HEK293 (cell line): ENCODE results near the gene IL10RA.

Source experiments
- CTCF ChIA-PET: fragments of 350-600 bp; formaldehyde crosslinking; extraction: SDS; loops from one replicate; lab custom pipeline; 2021; ENCODE audit warnings: antibody characterized with exemption; lab: Yijun Ruan, JAX
- POLR2A ChIA-PET: fragments of 300-600 bp; formaldehyde crosslinking; extraction: SDS; loops from one replicate; lab custom pipeline; 2020; ENCODE audit warnings: antibody characterized with exemption, inconsistent platforms; lab: Yijun Ruan, JAX
- H3K27ac ChIP-seq: fragments of 200-500 bp; sonication (Bioruptor generic); 2 replicates; pipeline ENCODE4 v1.5.1; 2014; ENCODE audit warnings: low read depth, low read length, control low read depth, inconsistent platforms; ENCODE audit errors: extremely low read depth
- H3K36me3 ChIP-seq, 2 experiments: fragments of 200-500 bp in 1 of 2; sonication (Bioruptor generic) in 1 of 2; 1 replicate in 1 of 2; 2 replicates in 1 of 2; pipeline ENCODE4 v1.5.1; 2014 to 2017; ENCODE audit warnings: inconsistent platforms in 2 of 2, low read length in 2 of 2; ENCODE audit not compliant: control insufficient read depth in 2 of 2, insufficient read depth in 1 of 2
- H3K4me1 ChIP-seq: fragments of 200-500 bp; sonication (Bioruptor generic); 2 replicates; pipeline ENCODE4 v1.5.1; 2014; ENCODE audit warnings: mild to moderate bottlenecking, low read length, inconsistent platforms; ENCODE audit not compliant: control insufficient read depth, insufficient read depth
- H3K4me3 ChIP-seq: 2 replicates; pipeline ENCODE4 v1.5.1; 2011; ENCODE audit warnings: low read depth, mild to moderate bottlenecking, control low read depth, low read length, moderate library complexity
- H3K9me3 ChIP-seq: fragments of 200-500 bp; sonication (Bioruptor generic); 2 replicates; pipeline ENCODE4 v1.5.1; 2014; ENCODE audit warnings: low read depth, low read length, inconsistent platforms; ENCODE audit not compliant: control insufficient read depth, insufficient read depth
- GLIS1 ChIP-seq: fragments of 450-650 bp; formaldehyde crosslinking; IDR thresholded peaks from 2 replicates; pipeline ENCODE4 v1.5.1; 2016; ENCODE audit warnings: missing biosample characterization, missing genetic modification characterization
- GLIS2 ChIP-seq: fragments of 450-650 bp; formaldehyde crosslinking; IDR thresholded peaks from 2 replicates; pipeline ENCODE4 v1.5.1; 2016; ENCODE audit warnings: missing biosample characterization, missing genetic modification characterization
- MYNN ChIP-seq: fragments of 450-650 bp; formaldehyde crosslinking; IDR thresholded peaks from 2 replicates; pipeline ENCODE4 v1.5.1; 2016; ENCODE audit warnings: missing biosample characterization, missing genetic modification characterization, borderline replicate concordance
- PRDM1 ChIP-seq: fragments of 450-650 bp; formaldehyde crosslinking; IDR thresholded peaks from 2 replicates; pipeline ENCODE4; 2016; ENCODE audit warnings: missing biosample characterization, missing genetic modification characterization
- REPIN1 ChIP-seq: fragments of 450-650 bp; formaldehyde crosslinking; IDR thresholded peaks from 2 replicates; pipeline ENCODE4 v1.5.1; 2017; ENCODE audit warnings: missing biosample characterization, missing genetic modification characterization, low read depth
- SALL2 ChIP-seq: fragments of 450-650 bp; formaldehyde crosslinking; IDR thresholded peaks from 2 replicates; pipeline ENCODE4 v1.5.0; 2017; ENCODE audit warnings: missing biosample characterization, mild to moderate bottlenecking, missing genetic modification characterization, borderline replicate concordance
- SP3 ChIP-seq: fragments of 450-650 bp; formaldehyde crosslinking; IDR thresholded peaks from 2 replicates; pipeline ENCODE4 v1.5.1; 2016; ENCODE audit warnings: missing biosample characterization, missing genetic modification characterization
- ZBTB11 ChIP-seq: fragments of 450-650 bp; formaldehyde crosslinking; conservative IDR thresholded peaks from 2 replicates; pipeline ENCODE4 v1.5.1; 2016; ENCODE audit warnings: low read depth, missing biosample characterization, missing genetic modification characterization
- ZBTB17 ChIP-seq: fragments of 450-650 bp; formaldehyde crosslinking; IDR thresholded peaks from 2 replicates; pipeline ENCODE4 v1.5.1; 2016; ENCODE audit warnings: missing biosample characterization, missing genetic modification characterization
- ZEB2 ChIP-seq: fragments of 450-650 bp; formaldehyde crosslinking; IDR thresholded peaks from 2 replicates; pipeline ENCODE4 v1.5.1; 2016; ENCODE audit warnings: missing biosample characterization, missing genetic modification characterization
- ZFP69B ChIP-seq: fragments of 450-650 bp; formaldehyde crosslinking; IDR thresholded peaks from 2 replicates; pipeline ENCODE4 v1.5.1; 2016; ENCODE audit warnings: missing biosample characterization, missing genetic modification characterization
- ZIC2 ChIP-seq: fragments of 450-650 bp; formaldehyde crosslinking; IDR thresholded peaks from 2 replicates; pipeline ENCODE4 v1.5.1; 2016; ENCODE audit warnings: missing biosample characterization, missing genetic modification characterization
- ZNF148 ChIP-seq: fragments of 450-650 bp; formaldehyde crosslinking; IDR thresholded peaks from 2 replicates; pipeline ENCODE4 v1.5.0; 2017; ENCODE audit warnings: missing biosample characterization, missing genetic modification characterization, borderline replicate concordance
- ZNF214 ChIP-seq: fragments of 450-650 bp; formaldehyde crosslinking; IDR thresholded peaks from 2 replicates; pipeline ENCODE4 v1.5.1; 2017; ENCODE audit warnings: missing biosample characterization, mild to moderate bottlenecking, missing genetic modification characterization, borderline replicate concordance
- ZNF26 ChIP-seq: fragments of 450-650 bp; formaldehyde crosslinking; IDR thresholded peaks from 2 replicates; pipeline ENCODE4 v1.5.1; 2016; ENCODE audit warnings: missing biosample characterization, missing genetic modification characterization
- ZNF350 ChIP-seq: fragments of 450-650 bp; formaldehyde crosslinking; IDR thresholded peaks from 2 replicates; pipeline ENCODE4 v1.5.0; 2017; ENCODE audit warnings: missing biosample characterization, mild to moderate bottlenecking, missing genetic modification characterization
- ZNF394 ChIP-seq: fragments of 450-650 bp; formaldehyde crosslinking; IDR thresholded peaks from 2 replicates; pipeline ENCODE4 v1.5.1; 2016; ENCODE audit warnings: missing biosample characterization, missing genetic modification characterization, mild to moderate bottlenecking, moderate library complexity, borderline replicate concordance
- ZNF776 ChIP-seq: fragments of 450-650 bp; formaldehyde crosslinking; IDR thresholded peaks from 2 replicates; pipeline ENCODE4 v1.5.0; 2017; ENCODE audit warnings: missing biosample characterization, missing genetic modification characterization, borderline replicate concordance
- ZNF785 ChIP-seq: fragments of 450-650 bp; formaldehyde crosslinking; IDR thresholded peaks from 2 replicates; pipeline ENCODE4 v1.5.1; 2016; ENCODE audit warnings: missing biosample characterization, missing genetic modification characterization
- ZSCAN30 ChIP-seq: fragments of 450-650 bp; IDR thresholded peaks from 2 replicates; pipeline ENCODE4 v1.5.1; 2018; ENCODE audit warnings: missing biosample characterization, mild to moderate bottlenecking, missing genetic modification characterization, moderate library complexity
- TF ChIP-seq, protein P1 (sequence below): fragments of 450-650 bp; formaldehyde crosslinking; IDR thresholded peaks from 2 replicates; pipeline ENCODE4 v1.5.1; 2016; ENCODE audit warnings: missing biosample characterization, missing genetic modification characterization
- TF ChIP-seq, protein P2 (sequence below): fragments of 450-650 bp; formaldehyde crosslinking; IDR thresholded peaks from 2 replicates; pipeline ENCODE4 v1.5.1; 2016; ENCODE audit warnings: missing biosample characterization, missing genetic modification characterization
- TF ChIP-seq, protein P3 (sequence below): sonication (generic); formaldehyde crosslinking; IDR thresholded peaks from 2 replicates; pipeline ENCODE4 v1.8.1; 2022; ENCODE audit warnings: mild to moderate bottlenecking, moderate library complexity, missing genetic modification reagents

IL10RA gene

GRCh38 chr11:118027694-118028093 is 41.5 kb downstream of the IL10RA start:
- H3K4me1 ChIP-seq = no peaks in the 10 kb centered on the region
- no peaks in the 10 kb centered on the region for H3K36me3 ChIP-seq
- no peak overlapping the region for H3K27ac ChIP-seq
- TF ChIP-seq PRDM1 (tag by site-specific recombination) = no peak
- no peak for TF ChIP-seq ZNF148
- no peak for TF ChIP-seq ZNF394 (tag by site-specific recombination)
- TF ChIP-seq, protein P1, sequence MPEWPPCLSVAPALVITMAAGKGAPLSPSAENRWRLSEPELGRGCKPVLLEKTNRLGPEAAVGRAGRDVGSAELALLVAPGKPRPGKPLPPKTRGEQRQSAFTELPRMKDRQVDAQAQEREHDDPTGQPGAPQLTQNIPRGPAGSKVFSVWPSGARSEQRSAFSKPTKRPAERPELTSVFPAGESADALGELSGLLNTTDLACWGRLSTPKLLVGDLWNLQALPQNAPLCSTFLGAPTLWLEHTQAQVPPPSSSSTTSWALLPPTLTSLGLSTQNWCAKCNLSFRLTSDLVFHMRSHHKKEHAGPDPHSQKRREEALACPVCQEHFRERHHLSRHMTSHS (tag by site-specific recombination) = no peak
- POLR2A ChIA-PET = no interaction called here
- CTCF ChIA-PET = no interaction called here
- H3K9me3 ChIP-seq = no peaks in the 10 kb centered on the region
- H3K4me3 ChIP-seq = no peak overlapping the region

DNA sequence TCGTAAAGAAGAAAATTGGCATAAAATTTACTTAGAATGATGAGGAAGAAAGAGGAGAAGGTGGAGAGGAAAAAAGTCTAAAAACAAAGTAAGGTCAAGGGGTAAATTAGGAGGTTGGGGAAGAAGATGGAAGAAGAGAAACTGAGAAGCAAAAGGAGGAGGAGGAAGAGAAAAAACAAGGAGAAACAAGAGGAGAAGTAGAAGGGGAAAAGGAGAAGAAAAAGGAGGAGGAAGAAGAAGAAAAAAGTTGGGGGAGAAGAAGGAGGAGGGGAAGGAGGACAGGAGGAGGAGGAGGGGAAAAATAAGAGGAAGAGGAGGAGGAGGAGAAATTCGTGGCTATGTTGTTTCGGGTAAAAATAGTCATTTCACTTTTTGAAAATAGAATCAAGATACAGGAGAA is 42.4 kb downstream of the IL10RA start:
- Histone ChIP-seq H3K4me1 (no peaks in the 10 kb centered on the region), H3K9me3 (no peaks in the 10 kb centered on the region), H3K36me3 (no peaks in the 10 kb centered on the region), H3K27ac (no peak overlapping the region), H3K4me3 (no peak overlapping the region)
- ChIA-PET CTCF (interaction anchor here (1.3 kb wide), 1 partner anchor 25 kb away, joined by 5 read pairs; no protein-coding TSS in a partner anchor), POLR2A (no interaction called here)
- TF ChIP-seq ZNF26 (tag by site-specific recombination) = no peak
- TF ChIP-seq ZBTB17 (tag by site-specific recombination) = no peak
- TF ChIP-seq ZFP69B (tag by site-specific recombination) = no peak
- TF ChIP-seq SP3 (tag by site-specific recombination) = no peak
- no peak for TF ChIP-seq ZNF776
- TF ChIP-seq ZNF785 (tag by site-specific recombination) = no peak
- TF ChIP-seq, protein P1 (tag by site-specific recombination) = no peak
- TF ChIP-seq ZNF214 = no peak
- no peak for TF ChIP-seq GLIS2 (tag by site-specific recombination)
- no peak for TF ChIP-seq GLIS1 (tag by site-specific recombination)
- TF ChIP-seq ZSCAN30 (tag by site-specific recombination) = no peak
- TF ChIP-seq REPIN1 (tag by site-specific recombination) = no peak
- TF ChIP-seq SALL2 (tag by site-specific recombination) = no peak
- no peak for TF ChIP-seq ZIC2 (tag by site-specific recombination)
- TF ChIP-seq ZEB2 = no peak
- TF ChIP-seq MYNN (tag by site-specific recombination) = no peak
- TF ChIP-seq ZBTB11 (tag by site-specific recombination) = no peak
- TF ChIP-seq, protein P2, sequence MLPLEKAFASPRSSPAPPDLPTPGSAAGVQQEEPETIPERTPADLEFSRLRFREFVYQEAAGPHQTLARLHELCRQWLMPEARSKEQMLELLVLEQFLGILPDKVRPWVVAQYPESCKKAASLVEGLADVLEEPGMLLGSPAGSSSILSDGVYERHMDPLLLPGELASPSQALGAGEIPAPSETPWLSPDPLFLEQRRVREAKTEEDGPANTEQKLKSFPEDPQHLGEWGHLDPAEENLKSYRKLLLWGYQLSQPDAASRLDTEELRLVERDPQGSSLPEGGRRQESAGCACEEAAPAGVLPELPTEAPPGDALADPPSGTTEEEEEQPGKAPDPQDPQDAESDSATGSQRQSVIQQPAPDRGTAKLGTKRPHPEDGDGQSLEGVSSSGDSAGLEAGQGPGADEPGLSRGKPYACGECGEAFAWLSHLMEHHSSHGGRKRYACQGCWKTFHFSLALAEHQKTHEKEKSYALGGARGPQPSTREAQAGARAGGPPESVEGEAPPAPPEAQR = no peak
- no peak for TF ChIP-seq ZNF350
- TF ChIP-seq, protein P3, sequence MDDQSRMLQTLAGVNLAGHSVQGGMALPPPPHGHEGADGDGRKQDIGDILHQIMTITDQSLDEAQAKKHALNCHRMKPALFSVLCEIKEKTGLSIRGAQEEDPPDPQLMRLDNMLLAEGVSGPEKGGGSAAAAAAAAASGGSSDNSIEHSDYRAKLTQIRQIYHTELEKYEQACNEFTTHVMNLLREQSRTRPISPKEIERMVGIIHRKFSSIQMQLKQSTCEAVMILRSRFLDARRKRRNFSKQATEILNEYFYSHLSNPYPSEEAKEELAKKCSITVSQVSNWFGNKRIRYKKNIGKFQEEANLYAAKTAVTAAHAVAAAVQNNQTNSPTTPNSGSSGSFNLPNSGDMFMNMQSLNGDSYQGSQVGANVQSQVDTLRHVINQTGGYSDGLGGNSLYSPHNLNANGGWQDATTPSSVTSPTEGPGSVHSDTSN (CRISPR knock-in tag) = no peak
